Stimulated activated CD4-positive, alpha-beta T cell treated with anti-CD3 and anti-CD28 coated beads, Interleukin-15, amount 100 ng/mL, for 24 hours (primary cell): ENCODE measurements around the gene ABI1.
"Not testable (repeated sequence)": the region's sequence is repeated elsewhere in the genome, so short reads cannot be mapped to it uniquely, and the experiment has no call there.

Experiments
- DNase-seq: peaks from one replicate; pipeline ENCODE4 v3.0.0-alpha.2; 2020

ABI1 gene

GRCh38 chr10:26860443-26861204 lies at the start of gene ABI1:
Gene ABI1, minus strand, starts transcription at chr10:26860958. Its CDS starts 95 bp downstream, at chr10:26860863.
- DNase-seq, result peak; percentile 98

- no peak for DNase-seq
Observed at GRCh38 chr10:26909753-26910152, 49.0 kb upstream of the ABI1 start.

GRCh38 chr10:26905253-26905781 lies 44.6 kb upstream of the ABI1 start:
- DNase-seq, result not testable (repeated sequence)

- DNase-seq, result no peak
Observed at GRCh38 chr10:26903431-26904217, 42.9 kb upstream of the ABI1 start.

- DNase-seq, result not testable (repeated sequence)
Observed at GRCh38 chr10:26892306-26892923, 31.7 kb upstream of the ABI1 start.

GRCh38 chr10:26890956-26891355 lies 30.2 kb upstream of the ABI1 start:
- peak; percentile 67 for DNase-seq

GRCh38 chr10:26887611-26888215 lies 27.0 kb upstream of the ABI1 start:
- DNase-seq, result no peak

GRCh38 chr10:26881600-26882331 lies 21.0 kb upstream of the ABI1 start:
- DNase-seq, result no peak

- DNase-seq, result no peak
Observed at GRCh38 chr10:26879744-26880143, 19.0 kb upstream of the ABI1 start.

GRCh38 chr10:26870766-26871165 lies 10.0 kb upstream of the ABI1 start:
- DNase-seq, result no peak

- peak; percentile 32 for DNase-seq
Observed at GRCh38 chr10:26869528-26869927, 8.8 kb upstream of the ABI1 start.

GRCh38 chr10:26863351-26864076 lies 2.8 kb upstream of the ABI1 start:
- no peak for DNase-seq

- DNase-seq, result no peak
Observed at GRCh38 chr10:26861205-26861998, 644 bp upstream of the ABI1 start.

GRCh38 chr10:26860102-26860442 lies 686 bp downstream of the ABI1 start:
- peak; percentile 56 for DNase-seq

GRCh38 chr10:26859241-26860101 lies 1.3 kb downstream of the ABI1 start:
- no peak for DNase-seq

GRCh38 chr10:26858707-26859034 lies 2.1 kb downstream of the ABI1 start:
- no peak for DNase-seq

- no peak for DNase-seq
Observed at GRCh38 chr10:26857991-26858706, 2.6 kb downstream of the ABI1 start.

GRCh38 chr10:26857553-26857952 lies 3.2 kb downstream of the ABI1 start:
- not testable (repeated sequence) for DNase-seq

GRCh38 chr10:26855186-26855585 lies 5.6 kb downstream of the ABI1 start:
- no peak for DNase-seq
